ENCODE data around the gene KCNJ11. TPM values are rescaled to one million over a fixed set of nuclear protein-coding genes. Genes with fewer than 3 reads are reported as not detected.

Gene KCNJ11
- total RNA-seq: 1 to 10 TPM in 2 of 4 donors, under 1 TPM in 2; 0.66 to 4.0 (median 1.1) TPM

DNA sequence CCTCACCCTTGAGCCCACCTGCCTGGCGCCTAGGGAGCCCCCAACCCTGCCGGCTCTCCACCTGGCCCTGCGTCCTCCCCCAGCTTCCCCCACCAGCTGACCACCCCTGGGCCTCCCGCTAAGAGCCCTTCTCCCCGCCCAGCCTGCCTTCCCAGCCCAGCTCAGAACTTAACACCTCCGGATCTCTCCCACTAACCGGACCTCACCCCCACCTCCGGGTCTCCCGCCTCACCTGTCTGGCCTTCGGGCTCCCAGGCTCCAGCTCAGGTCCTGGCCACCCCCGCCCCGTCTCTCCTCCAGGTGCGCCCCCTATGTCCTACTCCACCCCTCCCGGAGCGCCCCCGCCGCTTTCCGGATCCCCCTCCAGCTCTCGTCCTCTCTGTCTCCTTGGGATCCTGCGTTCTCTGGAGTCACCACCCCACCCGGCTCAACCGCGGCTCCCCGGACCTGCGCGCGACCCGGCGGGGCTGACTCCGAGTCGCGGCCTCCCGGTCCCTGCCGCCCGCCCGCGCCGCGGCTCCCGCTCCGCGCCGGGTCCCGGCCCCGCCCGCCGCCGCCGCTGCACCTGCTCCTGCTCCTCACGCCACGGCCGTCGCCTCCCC, at the start of gene KCNJ11:
Gene KCNJ11 (minus strand): TSS at position 51 of the 602 bp plus-strand sequence. CDS start 568 bp downstream, outside the sequence.
- TF ChIP-seq, protein P1, sequence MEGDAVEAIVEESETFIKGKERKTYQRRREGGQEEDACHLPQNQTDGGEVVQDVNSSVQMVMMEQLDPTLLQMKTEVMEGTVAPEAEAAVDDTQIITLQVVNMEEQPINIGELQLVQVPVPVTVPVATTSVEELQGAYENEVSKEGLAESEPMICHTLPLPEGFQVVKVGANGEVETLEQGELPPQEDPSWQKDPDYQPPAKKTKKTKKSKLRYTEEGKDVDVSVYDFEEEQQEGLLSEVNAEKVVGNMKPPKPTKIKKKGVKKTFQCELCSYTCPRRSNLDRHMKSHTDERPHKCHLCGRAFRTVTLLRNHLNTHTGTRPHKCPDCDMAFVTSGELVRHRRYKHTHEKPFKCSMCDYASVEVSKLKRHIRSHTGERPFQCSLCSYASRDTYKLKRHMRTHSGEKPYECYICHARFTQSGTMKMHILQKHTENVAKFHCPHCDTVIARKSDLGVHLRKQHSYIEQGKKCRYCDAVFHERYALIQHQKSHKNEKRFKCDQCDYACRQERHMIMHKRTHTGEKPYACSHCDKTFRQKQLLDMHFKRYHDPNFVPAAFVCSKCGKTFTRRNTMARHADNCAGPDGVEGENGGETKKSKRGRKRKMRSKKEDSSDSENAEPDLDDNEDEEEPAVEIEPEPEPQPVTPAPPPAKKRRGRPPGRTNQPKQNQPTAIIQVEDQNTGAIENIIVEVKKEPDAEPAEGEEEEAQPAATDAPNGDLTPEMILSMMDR (IDR thresholded peaks at IDR 0.05; ENCODE audit: low read depth): no peak

DNA sequence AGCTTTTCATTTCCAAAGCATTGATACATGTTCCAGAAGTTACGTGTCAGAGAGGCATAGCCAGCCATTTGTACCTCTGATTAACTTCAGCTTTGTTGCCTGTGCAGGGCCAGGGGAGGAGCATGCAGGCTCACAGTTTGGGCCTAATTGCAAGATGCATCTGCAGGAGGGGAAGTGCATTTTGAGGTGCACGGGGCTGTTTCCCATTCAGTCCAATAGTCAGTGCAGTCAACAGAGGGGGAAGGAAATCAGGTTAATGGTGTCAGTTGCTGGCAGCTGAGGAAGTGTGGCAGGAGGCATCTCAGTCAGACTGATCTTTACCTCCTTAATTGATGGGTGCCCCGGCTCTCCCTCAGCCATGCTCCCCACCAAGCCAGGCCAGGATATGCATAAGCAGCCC, 48.9 kb upstream of the KCNJ11 start:
- TF ChIP-seq, protein P1 (IDR thresholded peaks at IDR 0.05; ENCODE audit: low read depth): no peak

DNA sequence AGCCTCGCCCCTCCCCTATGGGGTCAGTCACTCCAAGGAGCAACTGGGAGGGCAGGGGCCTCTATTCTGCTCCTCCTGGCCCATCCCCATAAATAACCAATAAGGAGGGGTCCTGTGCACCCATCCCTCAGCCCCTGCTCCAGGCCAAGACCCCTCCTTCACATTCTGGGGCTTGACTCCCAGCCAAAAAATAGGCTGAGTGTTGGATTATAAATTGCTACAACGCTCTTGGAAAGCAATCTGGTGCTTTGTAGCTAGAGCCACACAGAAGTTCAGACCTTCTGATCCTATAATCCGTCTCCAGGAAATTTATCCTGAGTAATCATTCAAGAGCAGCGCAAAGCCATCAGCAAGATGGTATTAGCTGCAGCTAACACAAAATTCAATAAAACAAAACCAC, 45.6 kb upstream of the KCNJ11 start:
- TF ChIP-seq, protein P1 (IDR thresholded peaks at IDR 0.05; ENCODE audit: low read depth): no peak

DNA sequence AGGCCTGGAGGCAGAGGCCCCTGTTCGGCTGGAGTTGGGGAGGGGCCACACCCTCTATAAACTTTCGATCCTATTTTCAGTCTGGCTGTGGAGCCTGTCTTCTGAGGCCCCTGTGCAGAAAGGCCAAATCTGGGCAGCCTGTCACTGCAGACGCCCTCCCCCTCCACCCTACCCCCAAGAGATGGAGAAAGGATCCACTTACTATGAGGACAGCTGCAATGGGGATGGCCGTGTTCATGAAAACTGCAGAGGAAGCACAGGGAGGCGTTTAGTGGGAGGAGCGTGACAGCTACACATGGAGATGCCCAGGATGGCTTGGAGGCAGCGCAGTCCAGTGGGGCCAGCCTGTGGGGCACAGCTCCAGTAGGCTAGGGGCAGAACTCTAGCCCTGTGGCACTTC, 43.5 kb upstream of the KCNJ11 start:
- TF ChIP-seq, protein P1 (IDR thresholded peaks at IDR 0.05; ENCODE audit: low read depth): no peak

DNA sequence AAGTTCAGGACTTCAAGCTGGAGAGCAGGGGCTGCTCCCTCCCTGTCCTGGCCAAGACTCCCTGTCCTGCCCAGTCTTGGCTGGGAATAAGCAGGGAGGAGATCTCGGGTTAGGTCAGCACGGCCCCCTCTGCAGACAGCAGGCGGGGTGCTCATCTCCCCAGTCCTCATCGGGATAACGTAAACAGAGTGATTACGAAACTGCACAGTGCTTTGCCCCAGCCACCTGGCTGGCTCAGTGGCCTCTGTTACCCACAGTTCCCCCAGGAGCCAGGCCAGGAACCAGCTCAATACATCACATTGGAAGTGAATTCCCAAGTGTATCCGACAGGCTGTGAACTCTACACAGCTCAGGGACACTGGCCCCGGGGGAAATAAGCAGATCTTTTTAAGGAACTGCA, 42.7 kb upstream of the KCNJ11 start:
- TF ChIP-seq, protein P1 (IDR thresholded peaks at IDR 0.05; ENCODE audit: low read depth): no peak

DNA sequence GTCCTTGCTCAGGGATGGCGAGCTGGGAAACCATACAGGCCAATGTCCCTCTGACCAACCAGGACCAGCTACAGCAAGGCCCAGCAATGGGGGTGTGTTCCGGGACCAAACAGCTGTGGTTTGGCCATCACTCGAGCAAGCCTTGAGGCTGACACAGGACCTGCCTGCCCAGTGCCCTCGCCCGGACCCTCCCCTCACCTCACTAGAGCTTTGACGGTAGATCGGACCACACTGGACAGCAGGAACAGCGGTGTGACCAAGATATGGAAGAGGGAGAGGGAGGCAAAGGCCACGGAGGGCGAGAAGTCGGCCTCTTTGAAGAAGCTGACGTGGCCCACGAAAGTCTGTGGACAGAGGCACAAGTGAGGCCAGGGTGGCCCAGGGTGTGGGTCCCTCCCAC, 42.2 kb upstream of the KCNJ11 start:
- TF ChIP-seq, protein P1 (IDR thresholded peaks at IDR 0.05; ENCODE audit: low read depth): no peak

DNA sequence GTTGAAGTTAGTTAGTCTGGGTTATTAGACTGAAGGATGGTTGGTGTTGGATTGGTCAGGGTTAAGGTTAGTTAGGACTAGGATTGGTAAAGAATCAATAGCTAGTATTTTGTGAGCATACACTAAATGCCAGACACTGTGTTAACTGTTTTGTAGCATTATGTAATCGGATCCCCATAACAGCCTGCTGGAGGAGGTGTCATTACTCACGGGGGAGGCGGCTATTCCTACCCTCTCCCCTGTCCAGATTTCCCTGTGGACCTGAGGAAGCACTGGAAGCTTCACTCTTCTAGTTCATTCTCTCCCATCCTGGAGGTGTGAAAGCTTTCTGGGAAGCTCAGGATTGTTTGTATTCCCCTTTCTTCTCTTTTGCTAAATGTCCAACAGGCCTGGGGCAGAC, 40.5 kb upstream of the KCNJ11 start:
- TF ChIP-seq, protein P1 (IDR thresholded peaks at IDR 0.05; ENCODE audit: low read depth): no peak

All from subcutaneous adipose tissue (tissue), 4 donors.